ENCODE data around the gene BTN2A1.

DNA sequence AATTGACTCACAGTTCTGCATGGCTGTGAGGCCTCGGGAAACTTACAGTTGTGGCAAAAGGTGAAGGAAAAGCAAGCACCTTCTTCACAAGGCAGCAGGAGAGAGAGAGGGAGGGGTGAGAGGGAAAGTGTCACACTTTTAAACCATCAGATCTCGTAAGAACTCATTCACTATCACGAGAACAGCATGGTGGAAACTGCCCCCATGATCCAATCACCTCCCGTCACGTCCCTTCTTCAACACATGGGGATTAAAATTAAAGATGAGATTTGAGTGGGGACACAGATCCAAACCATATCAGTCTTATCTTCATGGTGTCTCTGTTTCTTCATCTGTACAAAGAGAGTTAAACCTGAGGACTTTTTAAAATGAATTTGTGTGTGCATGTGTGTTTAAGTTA is 28.6 kb downstream of the BTN2A1 start:
- TF ChIP-seq, protein P1, sequence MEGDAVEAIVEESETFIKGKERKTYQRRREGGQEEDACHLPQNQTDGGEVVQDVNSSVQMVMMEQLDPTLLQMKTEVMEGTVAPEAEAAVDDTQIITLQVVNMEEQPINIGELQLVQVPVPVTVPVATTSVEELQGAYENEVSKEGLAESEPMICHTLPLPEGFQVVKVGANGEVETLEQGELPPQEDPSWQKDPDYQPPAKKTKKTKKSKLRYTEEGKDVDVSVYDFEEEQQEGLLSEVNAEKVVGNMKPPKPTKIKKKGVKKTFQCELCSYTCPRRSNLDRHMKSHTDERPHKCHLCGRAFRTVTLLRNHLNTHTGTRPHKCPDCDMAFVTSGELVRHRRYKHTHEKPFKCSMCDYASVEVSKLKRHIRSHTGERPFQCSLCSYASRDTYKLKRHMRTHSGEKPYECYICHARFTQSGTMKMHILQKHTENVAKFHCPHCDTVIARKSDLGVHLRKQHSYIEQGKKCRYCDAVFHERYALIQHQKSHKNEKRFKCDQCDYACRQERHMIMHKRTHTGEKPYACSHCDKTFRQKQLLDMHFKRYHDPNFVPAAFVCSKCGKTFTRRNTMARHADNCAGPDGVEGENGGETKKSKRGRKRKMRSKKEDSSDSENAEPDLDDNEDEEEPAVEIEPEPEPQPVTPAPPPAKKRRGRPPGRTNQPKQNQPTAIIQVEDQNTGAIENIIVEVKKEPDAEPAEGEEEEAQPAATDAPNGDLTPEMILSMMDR (IDR thresholded peaks at IDR 0.05; ENCODE audit: low read depth, low read length, poor library complexity, severe bottlenecking), result no peak
- no peak for TF ChIP-seq EZH2phosphoT487 (IDR thresholded peaks at IDR 0.05; ENCODE audit: borderline replicate concordance, low read length)

Data from DOHH2 (cell line).